ENCODE results near the gene ATXN1.
"Not testable (repeated sequence)": the region's sequence is repeated elsewhere in the genome, so short reads cannot be mapped to it uniquely, and the experiment has no call there.

Gene ATXN1

GRCh38 chr6:16273256-16273655 lies 488.0 kb downstream of the ATXN1 start:
- Histone ChIP-seq H3K4me3 (ENCODE audit: low read depth in 1 of 2, low read length in 2 of 2) (no peak overlapping the region), H3K27ac (ENCODE audit: low read length) (no peak overlapping the region), H3K4me1 (ENCODE audit: control insufficient read depth in 1 of 2, insufficient read depth in 2 of 2, low read length in 2 of 2) (peaks cover 0 to 14% of the 10 kb centered on the region in 2 donors), H3K36me3 (ENCODE audit: control insufficient read depth in 1 of 2, insufficient read depth in 2 of 2, low read length in 2 of 2) (no peaks in the 10 kb centered on the region), H3K9me3 (ENCODE audit: control insufficient read depth in 1 of 2, low read length in 2 of 2) (no peaks in the 10 kb centered on the region), H3K27me3 (ENCODE audit: low read depth, low read length) (no peaks in the 10 kb centered on the region)

DNA sequence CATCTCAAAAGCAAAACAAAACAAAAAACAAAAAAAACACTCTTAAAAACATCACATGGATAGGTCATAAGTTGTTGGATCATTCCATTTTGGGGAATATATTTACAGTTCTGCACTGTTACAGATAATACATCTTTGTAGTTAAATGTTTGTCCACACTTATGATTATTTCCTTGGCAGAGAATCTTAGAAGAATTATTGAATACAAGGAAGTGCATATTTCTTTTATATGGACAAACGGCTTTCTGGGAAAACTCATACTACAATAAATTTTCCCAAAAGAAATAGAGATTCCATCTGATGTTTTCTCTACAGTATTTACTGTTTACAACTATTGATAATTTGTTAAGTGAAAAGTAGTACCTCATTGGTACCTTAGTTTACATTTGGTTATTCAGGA lies 489.1 kb downstream of the ATXN1 start:
- no peaks in the 10 kb centered on the region for H3K27me3 ChIP-seq (ENCODE audit: low read depth, low read length)
- H3K36me3 ChIP-seq (ENCODE audit: control insufficient read depth in 1 of 2, insufficient read depth in 2 of 2, low read length in 2 of 2) = no peaks in the 10 kb centered on the region
- H3K9me3 ChIP-seq (ENCODE audit: control insufficient read depth in 1 of 2, low read length in 2 of 2) = no peaks in the 10 kb centered on the region
- H3K4me1 ChIP-seq (ENCODE audit: control insufficient read depth in 1 of 2, insufficient read depth in 2 of 2, low read length in 2 of 2) = peaks cover 0 to 13% of the 10 kb centered on the region in 2 donors
- no peak overlapping the region for H3K4me3 ChIP-seq (ENCODE audit: low read depth in 1 of 2, low read length in 2 of 2)
- no peak overlapping the region for H3K27ac ChIP-seq (ENCODE audit: low read length)

DNA sequence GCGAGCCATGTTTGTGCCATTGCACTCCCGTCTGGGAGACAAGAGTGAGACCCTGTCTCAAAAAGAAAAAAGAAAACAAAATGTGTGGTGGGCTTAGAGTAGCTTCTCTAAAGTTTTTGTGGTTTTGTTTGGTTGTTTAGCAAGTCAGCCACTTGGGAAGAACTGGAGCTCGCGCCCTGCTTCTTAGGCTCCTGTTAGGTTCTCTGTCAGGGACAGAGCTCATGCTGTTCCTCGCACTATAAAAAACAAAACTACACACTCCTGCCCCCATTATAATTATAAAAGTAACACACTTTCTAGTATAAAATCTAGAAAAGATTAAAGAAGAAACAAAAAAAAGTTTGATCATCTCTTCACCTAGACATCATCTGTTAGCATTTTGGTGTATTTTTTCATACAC lies 489.8 kb downstream of the ATXN1 start:
- Histone ChIP-seq H3K4me3 (ENCODE audit: low read depth in 1 of 2, low read length in 2 of 2) (no peak overlapping the region), H3K27me3 (ENCODE audit: low read depth, low read length) (no peaks in the 10 kb centered on the region), H3K36me3 (ENCODE audit: control insufficient read depth in 1 of 2, insufficient read depth in 2 of 2, low read length in 2 of 2) (no peaks in the 10 kb centered on the region), H3K4me1 (ENCODE audit: control insufficient read depth in 1 of 2, insufficient read depth in 2 of 2, low read length in 2 of 2) (peaks cover 0 to 9% of the 10 kb centered on the region in 2 donors), H3K9me3 (ENCODE audit: control insufficient read depth in 1 of 2, low read length in 2 of 2) (no peaks in the 10 kb centered on the region), H3K27ac (ENCODE audit: low read length) (no peak overlapping the region)

- Histone ChIP-seq H3K4me3 (ENCODE audit: low read depth in 1 of 2, low read length in 2 of 2) (no peak overlapping the region), H3K27ac (ENCODE audit: low read length) (no peak overlapping the region), H3K4me1 (ENCODE audit: control insufficient read depth in 1 of 2, insufficient read depth in 2 of 2, low read length in 2 of 2) (peaks cover 0 to 9% of the 10 kb centered on the region in 2 donors), H3K9me3 (ENCODE audit: control insufficient read depth in 1 of 2, low read length in 2 of 2) (no peaks in the 10 kb centered on the region), H3K27me3 (ENCODE audit: low read depth, low read length) (no peaks in the 10 kb centered on the region), H3K36me3 (ENCODE audit: control insufficient read depth in 1 of 2, insufficient read depth in 2 of 2, low read length in 2 of 2) (no peaks in the 10 kb centered on the region)
Observed at GRCh38 chr6:16270178-16270794, 491.0 kb downstream of the ATXN1 start.

DNA sequence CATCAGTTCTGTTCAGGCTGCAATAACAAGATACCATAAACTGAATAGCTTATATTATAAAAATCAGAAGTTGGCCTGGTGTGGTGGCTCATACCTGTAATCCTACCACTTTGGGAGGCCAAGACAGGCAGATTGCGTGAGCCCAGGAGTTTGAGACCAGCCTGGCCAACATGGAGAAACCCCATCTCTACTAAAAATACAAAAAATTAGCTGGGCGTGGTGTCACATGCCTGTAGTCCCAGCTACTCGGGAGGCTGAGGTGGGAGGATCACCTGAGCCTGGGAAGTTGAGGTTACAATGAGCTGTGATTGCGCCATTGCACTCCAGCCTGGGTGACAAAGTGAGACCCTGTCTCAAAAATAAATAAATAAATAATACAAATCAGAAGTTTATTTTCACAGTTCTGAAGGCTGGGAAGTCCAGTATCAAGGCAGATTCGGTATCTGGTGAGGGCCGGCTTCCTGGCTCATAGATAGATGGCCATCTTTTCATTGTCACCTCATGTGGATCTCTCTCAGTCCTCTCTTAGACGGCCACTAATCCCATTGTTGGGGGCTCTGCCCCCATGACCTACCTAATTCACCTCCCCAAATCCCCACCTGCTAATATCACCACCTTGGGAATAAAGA lies 491.7 kb downstream of the ATXN1 start:
- H3K9me3 ChIP-seq (ENCODE audit: control insufficient read depth in 1 of 2, low read length in 2 of 2); H3K4me3 ChIP-seq (ENCODE audit: low read depth in 1 of 2, low read length in 2 of 2); H3K27me3 ChIP-seq (ENCODE audit: low read depth, low read length); H3K4me1 ChIP-seq (ENCODE audit: control insufficient read depth in 1 of 2, insufficient read depth in 2 of 2, low read length in 2 of 2); H3K36me3 ChIP-seq (ENCODE audit: control insufficient read depth in 1 of 2, insufficient read depth in 2 of 2, low read length in 2 of 2); H3K27ac ChIP-seq (ENCODE audit: low read length): not testable (repeated sequence)

- Histone ChIP-seq H3K27ac (ENCODE audit: low read length) (no peak overlapping the region), H3K9me3 (ENCODE audit: control insufficient read depth in 1 of 2, low read length in 2 of 2) (no peaks in the 10 kb centered on the region), H3K4me1 (ENCODE audit: control insufficient read depth in 1 of 2, insufficient read depth in 2 of 2, low read length in 2 of 2) (no peaks in the 10 kb centered on the region), H3K27me3 (ENCODE audit: low read depth, low read length) (no peaks in the 10 kb centered on the region), H3K36me3 (ENCODE audit: control insufficient read depth in 1 of 2, insufficient read depth in 2 of 2, low read length in 2 of 2) (no peaks in the 10 kb centered on the region), H3K4me3 (ENCODE audit: low read depth in 1 of 2, low read length in 2 of 2) (no peak overlapping the region)
Observed at GRCh38 chr6:16267428-16268263, 493.6 kb downstream of the ATXN1 start.

GRCh38 chr6:16265351-16266341 lies 495.6 kb downstream of the ATXN1 start:
- no peaks in the 10 kb centered on the region for H3K27me3 ChIP-seq (ENCODE audit: low read depth, low read length)
- H3K4me1 ChIP-seq (ENCODE audit: control insufficient read depth in 1 of 2, insufficient read depth in 2 of 2, low read length in 2 of 2) = no peaks in the 10 kb centered on the region
- no peaks in the 10 kb centered on the region for H3K9me3 ChIP-seq (ENCODE audit: control insufficient read depth in 1 of 2, low read length in 2 of 2)
- no peaks in the 10 kb centered on the region for H3K36me3 ChIP-seq (ENCODE audit: control insufficient read depth in 1 of 2, insufficient read depth in 2 of 2, low read length in 2 of 2)
- no peak overlapping the region for H3K4me3 ChIP-seq (ENCODE audit: low read depth in 1 of 2, low read length in 2 of 2)
- no peak overlapping the region for H3K27ac ChIP-seq (ENCODE audit: low read length)

GRCh38 chr6:16264785-16265184 lies 496.5 kb downstream of the ATXN1 start:
- no peaks in the 10 kb centered on the region for H3K36me3 ChIP-seq (ENCODE audit: control insufficient read depth in 1 of 2, insufficient read depth in 2 of 2, low read length in 2 of 2)
- H3K4me1 ChIP-seq (ENCODE audit: control insufficient read depth in 1 of 2, insufficient read depth in 2 of 2, low read length in 2 of 2) = no peaks in the 10 kb centered on the region
- no peak overlapping the region for H3K4me3 ChIP-seq (ENCODE audit: low read depth in 1 of 2, low read length in 2 of 2)
- H3K27ac ChIP-seq (ENCODE audit: low read length) = no peak overlapping the region
- no peaks in the 10 kb centered on the region for H3K9me3 ChIP-seq (ENCODE audit: control insufficient read depth in 1 of 2, low read length in 2 of 2)
- H3K27me3 ChIP-seq (ENCODE audit: low read depth, low read length) = no peaks in the 10 kb centered on the region

DNA sequence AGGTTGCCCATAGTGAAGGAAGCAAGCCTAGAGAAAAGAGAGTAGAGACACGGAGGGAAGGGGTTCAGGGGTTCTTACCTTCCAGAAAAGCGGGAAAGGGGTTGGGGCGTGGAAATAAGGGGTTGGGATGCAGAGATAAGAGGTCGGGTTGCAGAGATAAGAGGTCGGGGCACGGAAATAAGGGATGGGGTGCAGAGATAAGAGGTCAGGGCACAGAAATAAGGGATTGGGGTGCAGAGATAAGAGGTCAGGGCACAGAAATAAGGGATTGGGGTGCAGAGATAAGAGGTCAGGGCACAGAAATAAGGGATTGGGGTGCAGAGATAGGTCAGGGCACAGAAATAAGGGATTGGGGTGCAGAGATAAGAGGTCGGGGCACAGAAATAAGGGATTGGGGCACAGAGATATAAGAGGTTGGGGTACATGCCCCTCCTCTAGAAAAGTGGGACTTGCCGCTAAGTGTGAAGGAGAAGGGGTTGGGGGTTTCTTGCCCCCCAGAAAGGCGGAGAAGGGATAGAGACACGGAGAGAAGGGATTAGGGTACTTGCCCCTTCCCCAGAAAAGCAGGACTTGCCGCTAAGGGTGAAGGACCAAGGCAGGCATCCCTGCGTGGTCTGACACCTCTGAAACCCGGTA lies 497.7 kb downstream of the ATXN1 start:
- H3K27me3 ChIP-seq (ENCODE audit: low read depth, low read length); H3K27ac ChIP-seq (ENCODE audit: low read length); H3K9me3 ChIP-seq (ENCODE audit: control insufficient read depth in 1 of 2, low read length in 2 of 2); H3K4me3 ChIP-seq (ENCODE audit: low read depth in 1 of 2, low read length in 2 of 2); H3K36me3 ChIP-seq (ENCODE audit: control insufficient read depth in 1 of 2, insufficient read depth in 2 of 2, low read length in 2 of 2); H3K4me1 ChIP-seq (ENCODE audit: control insufficient read depth in 1 of 2, insufficient read depth in 2 of 2, low read length in 2 of 2): not testable (repeated sequence)

- not testable (repeated sequence) for H3K4me3 ChIP-seq (ENCODE audit: low read depth in 1 of 2, low read length in 2 of 2); H3K27ac ChIP-seq (ENCODE audit: low read length); H3K4me1 ChIP-seq (ENCODE audit: control insufficient read depth in 1 of 2, insufficient read depth in 2 of 2, low read length in 2 of 2); H3K36me3 ChIP-seq (ENCODE audit: control insufficient read depth in 1 of 2, insufficient read depth in 2 of 2, low read length in 2 of 2); H3K27me3 ChIP-seq (ENCODE audit: low read depth, low read length); H3K9me3 ChIP-seq (ENCODE audit: control insufficient read depth in 1 of 2, low read length in 2 of 2)
Observed at GRCh38 chr6:16262773-16263172, 498.5 kb downstream of the ATXN1 start.

Data from muscle layer of duodenum (tissue), 2 donors.